Amniotic epithelial cell (primary cell): Measurements from ENCODE around the gene DMRTA1.
"Not testable (repeated sequence)": the region's sequence is repeated elsewhere in the genome, so short reads cannot be mapped to it uniquely, and the experiment has no call there.

Experiments used
- DNase-seq: peaks from one replicate; pipeline ENCODE4 v3.0.0-alpha.2; 2010; ENCODE audit warnings: low read depth

Gene DMRTA1

DNA sequence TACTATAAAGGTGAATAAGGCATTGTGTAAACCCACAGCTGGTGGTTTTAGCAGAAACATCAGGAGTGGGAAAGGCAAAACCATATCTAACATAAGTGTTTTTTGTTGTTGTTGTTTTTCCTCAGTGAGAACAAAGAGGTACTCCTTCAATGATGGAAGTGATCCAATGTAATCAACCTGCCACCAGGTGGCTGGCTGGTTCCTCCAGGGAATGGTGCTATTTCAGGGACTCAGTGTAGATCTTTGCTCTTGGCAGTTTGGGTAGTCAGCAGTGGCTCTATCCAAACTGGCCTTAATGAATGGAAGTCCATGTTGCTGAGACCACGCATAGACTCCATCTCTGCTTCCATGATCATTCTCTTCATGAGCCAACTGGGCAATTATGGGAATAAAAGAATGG, 10.8 kb downstream of the DMRTA1 start:
- no peak for DNase-seq

DNA sequence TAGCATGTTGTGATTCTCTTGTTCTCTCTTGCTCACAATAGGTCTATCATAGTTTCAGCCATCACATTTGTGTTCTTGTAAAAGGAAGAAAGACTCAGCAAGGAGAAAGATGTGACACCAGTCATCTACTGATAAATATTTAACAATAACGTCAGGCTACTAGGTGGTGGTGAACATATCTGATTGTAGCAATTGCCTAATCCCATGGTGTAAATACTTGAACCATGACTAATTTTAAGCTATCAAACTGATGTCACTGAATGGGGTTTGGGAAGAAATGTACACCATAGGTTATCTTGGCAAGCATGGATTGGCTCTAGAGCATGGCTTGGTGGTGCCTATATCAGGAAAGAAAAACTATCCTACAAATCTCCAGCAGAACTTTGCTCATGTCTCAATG, 16.6 kb downstream of the DMRTA1 start:
- DNase-seq = peak; percentile 11

DNA sequence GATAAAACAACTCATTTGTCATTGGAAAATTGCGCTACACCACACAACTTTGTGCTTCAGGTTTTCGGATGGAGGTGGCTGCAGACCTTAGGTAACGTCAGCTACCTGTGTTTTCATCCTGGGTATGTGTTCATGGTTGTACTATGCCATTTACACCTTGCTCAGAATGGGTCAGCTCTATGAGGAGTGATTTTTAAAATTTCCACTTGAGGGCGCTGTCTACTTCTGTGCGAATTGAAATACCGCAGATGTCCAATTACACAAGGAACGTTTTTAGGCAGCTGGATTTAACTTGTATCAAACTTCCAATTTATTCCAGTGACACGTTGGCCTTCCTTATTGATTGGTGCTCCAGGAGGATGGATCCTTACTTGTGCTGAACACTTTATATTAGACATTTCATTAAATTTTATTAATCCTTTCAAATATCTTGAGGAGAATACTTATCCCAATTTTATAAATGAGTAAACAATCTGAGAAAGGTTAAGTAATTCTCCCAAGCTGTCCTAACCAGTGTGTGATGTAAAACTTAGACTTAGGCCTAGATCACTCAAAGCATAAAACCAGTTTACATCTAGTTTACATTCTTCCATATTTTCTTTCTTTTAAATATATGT, 23.4 kb downstream of the DMRTA1 start:
- peak; percentile 32 for DNase-seq

DNA sequence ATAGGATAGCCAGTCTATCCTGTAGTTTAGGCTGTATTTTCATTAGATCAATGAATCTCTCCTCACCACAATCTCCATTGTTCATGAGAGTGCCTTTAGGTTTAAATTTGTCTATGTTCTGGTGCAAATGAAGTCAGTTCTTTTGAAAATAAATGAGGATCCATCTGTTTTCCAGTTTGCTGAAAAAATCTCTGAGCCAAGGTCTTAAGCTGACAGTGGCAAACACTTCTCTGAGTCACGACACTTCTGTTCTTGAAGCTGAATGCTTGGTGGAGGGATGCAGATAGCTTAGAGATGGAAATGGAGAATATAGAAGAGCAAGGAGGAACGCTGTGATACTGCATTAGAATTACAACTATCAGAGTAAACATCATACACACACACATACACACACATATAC, 34.9 kb downstream of the DMRTA1 start:
- DNase-seq = no peak

DNA sequence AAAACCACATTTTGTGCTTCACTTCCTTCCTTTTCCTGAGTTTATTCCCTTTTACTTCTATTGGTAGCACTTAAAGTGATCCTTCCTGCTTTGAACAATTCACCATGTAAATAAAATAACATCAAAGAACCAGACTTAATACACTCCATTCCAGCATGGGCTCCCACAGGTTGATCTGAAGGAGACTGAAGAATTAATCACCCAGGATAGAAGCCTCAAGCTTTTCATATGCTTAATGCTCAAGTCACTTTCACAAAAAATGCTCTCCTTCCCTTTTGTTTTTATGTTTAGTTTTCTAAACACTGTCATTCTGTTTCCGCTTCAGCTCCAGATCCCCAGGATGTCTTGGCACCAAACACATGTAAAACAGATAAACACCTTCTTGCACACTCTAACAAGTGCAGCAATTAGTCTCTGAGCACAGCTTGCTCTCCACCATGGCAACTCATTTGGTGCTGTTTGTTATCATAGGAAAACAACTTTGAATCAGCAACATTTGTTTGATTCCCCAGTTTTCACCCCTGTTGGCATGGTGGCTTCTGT, 37.0 kb downstream of the DMRTA1 start:
- no peak for DNase-seq

DNA sequence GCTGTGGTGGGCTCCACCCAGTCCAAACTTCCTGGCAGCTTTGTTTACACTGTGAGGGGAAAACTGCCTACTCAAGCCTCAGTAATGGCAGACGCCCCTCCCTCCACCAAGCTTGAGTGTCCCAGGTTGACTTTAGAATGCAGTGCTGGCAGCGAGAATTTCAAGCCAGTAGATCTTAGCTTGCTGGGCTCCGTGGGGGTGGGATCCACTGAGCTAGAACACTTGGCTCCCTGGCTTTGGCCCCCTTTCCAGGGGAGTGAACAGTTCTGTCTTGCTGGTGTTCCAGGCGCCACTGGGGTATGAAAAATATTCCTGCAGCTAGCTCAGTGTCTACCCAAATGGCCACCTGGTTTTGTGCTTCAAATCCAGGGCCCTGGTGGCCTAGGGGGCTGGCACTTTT, 49.6 kb downstream of the DMRTA1 start:
- not testable (repeated sequence) for DNase-seq
